ENCODE measurements around the gene EFNA4.

DNA sequence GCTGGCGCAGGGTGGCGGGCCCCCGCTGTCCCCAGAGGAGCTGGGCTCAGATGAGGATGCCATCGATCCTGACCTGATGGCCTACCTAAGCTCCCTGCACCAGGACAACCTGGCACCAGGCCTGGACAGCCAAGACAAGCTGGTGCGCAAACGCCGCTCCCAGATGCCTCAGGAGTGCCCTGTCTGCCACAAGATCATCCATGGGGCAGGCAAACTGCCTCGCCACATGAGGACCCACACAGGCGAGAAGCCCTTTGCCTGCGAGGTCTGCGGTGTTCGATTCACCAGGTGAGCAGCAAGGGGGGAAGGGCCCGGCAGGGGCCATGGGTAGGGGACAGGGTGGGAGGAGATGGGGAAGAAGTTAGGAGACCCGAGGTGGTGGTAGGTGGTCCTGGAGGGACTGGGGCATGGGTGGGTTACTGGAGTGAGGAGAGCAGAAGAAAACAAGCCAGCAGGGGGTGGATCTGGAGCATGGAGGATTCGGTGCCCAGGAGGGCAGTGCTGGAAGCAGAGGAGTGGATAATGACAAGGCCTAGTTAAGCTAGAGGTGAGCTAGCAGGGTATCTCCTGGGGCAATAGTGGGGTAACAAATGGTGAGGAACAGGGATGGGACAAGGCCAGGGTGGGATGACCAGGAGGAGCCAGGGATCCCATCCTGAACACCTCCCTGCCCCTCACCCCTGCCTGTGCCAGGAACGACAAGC lies 47.9 kb upstream of the EFNA4 start:
- TF ChIP-seq POLR2A (conservative IDR thresholded peaks at IDR 0.05) (peak; percentile 46; the same call in 1 of the 2 replicates), PHF21A (IDR thresholded peaks at IDR 0.05; ENCODE audit: borderline replicate concordance, low read depth) (no peak), PATZ1 (CRISPR knock-in tag; IDR thresholded peaks at IDR 0.05; ENCODE audit: borderline replicate concordance) (no peak), ZBTB11 (CRISPR knock-in tag; IDR thresholded peaks at IDR 0.05) (no peak), ZNF133 (CRISPR knock-in tag; IDR thresholded peaks at IDR 0.05) (no peak), FOS (IDR thresholded peaks at IDR 0.05; ENCODE audit: extremely low read depth, insufficient read length) (no peak), REST (IDR thresholded peaks at IDR 0.05; ENCODE audit: borderline replicate concordance) (no peak), REST (CRISPR knock-in tag; IDR thresholded peaks at IDR 0.05; ENCODE audit: low read depth) (no peak), SIX5 (IDR thresholded peaks at IDR 0.05; ENCODE audit: borderline replicate concordance in 1 of 2, insufficient read depth in 1 of 2, low read depth in 1 of 2, low read length in 2 of 2) (no peak), ERF (CRISPR knock-in tag; IDR thresholded peaks at IDR 0.05) (no peak)

All from K562 (cell line).